ENCODE measurements around the gene SLC41A3.
"Not testable (repeated sequence)": the region's sequence is repeated elsewhere in the genome, so short reads cannot be mapped to it uniquely, and the experiment has no call there.

The SLC41A3 gene

GRCh38 chr3:125961289-125961589, 122.7 kb downstream of the SLC41A3 start:
- H3K27me3 Mint-ChIP-seq, result peaks cover 16% of the 10 kb centered on the region
- no peaks in the 10 kb centered on the region for H3K36me3 Mint-ChIP-seq (ENCODE audit: low read depth)
- H3K9me3 Mint-ChIP-seq, result no peaks in the 10 kb centered on the region
- no peak overlapping the region for H3K4me3 Mint-ChIP-seq
- H3K27ac Mint-ChIP-seq, result no peak overlapping the region
- intact Hi-C loops (cut with micrococcal nuclease), result no loop called here
- H3K4me1 Mint-ChIP-seq (ENCODE audit: low read depth), result no peaks in the 10 kb centered on the region

GRCh38 chr3:125960456-125961288, 123.3 kb downstream of the SLC41A3 start:
- intact Hi-C loops (cut with micrococcal nuclease), result no loop called here
- H3K27me3 Mint-ChIP-seq, result peaks cover 16% of the 10 kb centered on the region
- no peaks in the 10 kb centered on the region for H3K36me3 Mint-ChIP-seq (ENCODE audit: low read depth)
- no peaks in the 10 kb centered on the region for H3K4me1 Mint-ChIP-seq (ENCODE audit: low read depth)
- no peak overlapping the region for H3K27ac Mint-ChIP-seq
- no peak overlapping the region for H3K4me3 Mint-ChIP-seq
- H3K9me3 Mint-ChIP-seq, result no peaks in the 10 kb centered on the region

- Mint-ChIP-seq H3K36me3 (ENCODE audit: low read depth) (no peaks in the 10 kb centered on the region), H3K9me3 (no peaks in the 10 kb centered on the region), H3K27ac (no peak overlapping the region), H3K27me3 (peaks cover 16% of the 10 kb centered on the region), H3K4me3 (no peak overlapping the region), H3K4me1 (ENCODE audit: low read depth) (no peaks in the 10 kb centered on the region)
- intact Hi-C loops (cut with micrococcal nuclease), result no loop called here
Observed at GRCh38 chr3:125960066-125960424, 123.9 kb downstream of the SLC41A3 start.

GRCh38 chr3:125959317-125960065, 124.4 kb downstream of the SLC41A3 start:
- intact Hi-C loops (cut with micrococcal nuclease), result no loop called here
- Mint-ChIP-seq H3K4me3 (no peak overlapping the region), H3K4me1 (ENCODE audit: low read depth) (no peaks in the 10 kb centered on the region), H3K36me3 (ENCODE audit: low read depth) (no peaks in the 10 kb centered on the region), H3K9me3 (no peaks in the 10 kb centered on the region), H3K27ac (no peak overlapping the region), H3K27me3 (peaks cover 16% of the 10 kb centered on the region)

- Mint-ChIP-seq H3K4me1 (ENCODE audit: low read depth) (no peaks in the 10 kb centered on the region), H3K27ac (no peak overlapping the region), H3K4me3 (no peak overlapping the region), H3K36me3 (ENCODE audit: low read depth) (no peaks in the 10 kb centered on the region), H3K9me3 (no peaks in the 10 kb centered on the region), H3K27me3 (peaks cover 16% of the 10 kb centered on the region)
- intact Hi-C loops (cut with micrococcal nuclease), result no loop called here
Observed at GRCh38 chr3:125958511-125959316, 125.2 kb downstream of the SLC41A3 start.

GRCh38 chr3:125957674-125958510, 126.0 kb downstream of the SLC41A3 start:
- intact Hi-C loops (cut with micrococcal nuclease), result no loop called here
- no peak overlapping the region for H3K4me3 Mint-ChIP-seq
- no peaks in the 10 kb centered on the region for H3K9me3 Mint-ChIP-seq
- H3K36me3 Mint-ChIP-seq (ENCODE audit: low read depth), result no peaks in the 10 kb centered on the region
- H3K27me3 Mint-ChIP-seq, result peaks cover 16% of the 10 kb centered on the region
- no peak overlapping the region for H3K27ac Mint-ChIP-seq
- H3K4me1 Mint-ChIP-seq (ENCODE audit: low read depth), result no peaks in the 10 kb centered on the region

- H3K36me3 Mint-ChIP-seq (ENCODE audit: low read depth); intact Hi-C loops (cut with micrococcal nuclease); H3K9me3 Mint-ChIP-seq; H3K4me3 Mint-ChIP-seq; H3K4me1 Mint-ChIP-seq (ENCODE audit: low read depth); H3K27ac Mint-ChIP-seq: not testable (repeated sequence)
- peaks cover 22% of the 10 kb centered on the region for H3K27me3 Mint-ChIP-seq
Observed at GRCh38 chr3:125957020-125957419, 126.9 kb downstream of the SLC41A3 start.

Data from dendritic cell treated with granulocyte-macrophage colony-stimulating factor and Interleukin-4, amounts not matched to agents 40 ng/mL and 50 ng/mL, for 4 days (primary cell).